ENCODE measurements around the gene SCN1A.
"Not testable (repeated sequence)": the region's sequence is repeated elsewhere in the genome, so short reads cannot be mapped to it uniquely, and the experiment has no call there.

SCN1A gene

DNA sequence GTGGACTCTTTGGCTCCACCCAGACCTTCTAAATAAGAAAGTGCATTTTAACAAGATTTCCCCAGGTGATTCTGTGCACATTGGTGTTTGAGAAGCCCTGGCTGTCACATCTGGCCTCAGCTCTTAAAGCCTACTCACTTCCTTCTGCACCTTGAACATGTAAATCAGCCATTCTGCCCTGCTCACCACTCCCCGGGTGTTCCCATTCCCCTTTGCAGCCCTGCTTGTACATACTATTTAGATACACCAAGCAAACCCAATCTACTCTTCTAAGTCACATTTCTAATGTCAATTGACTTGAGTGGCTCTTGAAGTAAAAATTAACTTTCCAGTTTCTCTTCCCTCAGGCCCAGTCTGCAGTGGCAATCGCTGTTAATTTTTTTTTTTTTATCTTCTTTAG lies 13.1 kb upstream of the SCN1A start:
- TF ChIP-seq, protein P1, sequence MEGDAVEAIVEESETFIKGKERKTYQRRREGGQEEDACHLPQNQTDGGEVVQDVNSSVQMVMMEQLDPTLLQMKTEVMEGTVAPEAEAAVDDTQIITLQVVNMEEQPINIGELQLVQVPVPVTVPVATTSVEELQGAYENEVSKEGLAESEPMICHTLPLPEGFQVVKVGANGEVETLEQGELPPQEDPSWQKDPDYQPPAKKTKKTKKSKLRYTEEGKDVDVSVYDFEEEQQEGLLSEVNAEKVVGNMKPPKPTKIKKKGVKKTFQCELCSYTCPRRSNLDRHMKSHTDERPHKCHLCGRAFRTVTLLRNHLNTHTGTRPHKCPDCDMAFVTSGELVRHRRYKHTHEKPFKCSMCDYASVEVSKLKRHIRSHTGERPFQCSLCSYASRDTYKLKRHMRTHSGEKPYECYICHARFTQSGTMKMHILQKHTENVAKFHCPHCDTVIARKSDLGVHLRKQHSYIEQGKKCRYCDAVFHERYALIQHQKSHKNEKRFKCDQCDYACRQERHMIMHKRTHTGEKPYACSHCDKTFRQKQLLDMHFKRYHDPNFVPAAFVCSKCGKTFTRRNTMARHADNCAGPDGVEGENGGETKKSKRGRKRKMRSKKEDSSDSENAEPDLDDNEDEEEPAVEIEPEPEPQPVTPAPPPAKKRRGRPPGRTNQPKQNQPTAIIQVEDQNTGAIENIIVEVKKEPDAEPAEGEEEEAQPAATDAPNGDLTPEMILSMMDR (IDR thresholded peaks at IDR 0.05): no peak
- Histone ChIP-seq H3K4me1 (ENCODE audit: control insufficient read depth in 1 of 2, insufficient read depth in 1 of 2, low read depth in 1 of 2, low read length in 1 of 2) (no peaks in the 10 kb centered on the region), H3K27me3 (no peaks in the 10 kb centered on the region), H3K4me3 (ENCODE audit: low read depth in 1 of 2, low read length in 1 of 2) (no peak overlapping the region), H3K9me3 (no peaks in the 10 kb centered on the region), H3K36me3 (no peaks in the 10 kb centered on the region), H3K27ac (no peak overlapping the region)

DNA sequence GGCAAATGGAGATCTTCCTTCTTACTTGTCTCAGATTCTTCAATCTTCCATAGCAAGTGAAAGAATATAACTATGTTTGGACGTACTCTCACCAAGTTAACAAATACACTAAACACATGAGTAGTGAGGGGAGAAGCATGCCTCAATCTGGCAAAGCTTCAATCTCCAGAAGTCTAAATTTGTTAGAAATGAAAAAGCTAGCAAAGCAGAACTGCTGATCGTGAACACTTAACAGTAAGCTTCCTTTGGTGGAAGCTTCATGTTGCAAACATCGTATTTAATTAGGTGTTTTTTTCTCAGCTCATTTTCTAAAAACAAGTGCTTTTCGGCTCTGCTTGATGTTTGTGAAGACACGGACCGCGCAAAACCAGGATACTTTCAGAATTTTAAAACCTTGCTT lies 12.7 kb upstream of the SCN1A start:
- TF ChIP-seq, protein P1 (IDR thresholded peaks at IDR 0.05): no peak
- Histone ChIP-seq H3K27me3 (no peaks in the 10 kb centered on the region), H3K9me3 (no peaks in the 10 kb centered on the region), H3K27ac (no peak overlapping the region), H3K4me1 (ENCODE audit: control insufficient read depth in 1 of 2, insufficient read depth in 1 of 2, low read depth in 1 of 2, low read length in 1 of 2) (no peaks in the 10 kb centered on the region), H3K4me3 (ENCODE audit: low read depth in 1 of 2, low read length in 1 of 2) (no peak overlapping the region), H3K36me3 (no peaks in the 10 kb centered on the region)

DNA sequence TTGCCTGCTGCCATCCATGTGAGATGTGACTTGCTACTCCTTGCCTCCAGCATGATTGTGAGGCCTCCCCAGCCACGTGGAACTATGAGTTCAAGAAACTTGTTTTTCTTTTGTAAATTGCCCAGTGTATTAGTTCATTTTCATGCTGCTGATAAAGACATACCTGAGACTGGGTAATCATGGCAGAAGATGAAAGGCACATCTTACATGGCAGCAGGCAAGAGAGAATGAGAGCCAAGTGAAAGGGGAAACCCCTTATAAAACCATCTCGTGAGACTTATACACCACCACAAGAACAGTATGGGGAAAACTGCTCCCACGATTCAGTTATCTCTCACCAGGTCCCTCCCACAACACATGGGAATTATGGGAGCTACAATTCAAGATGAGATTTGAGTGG lies 11.7 kb upstream of the SCN1A start:
- H3K4me1 ChIP-seq (ENCODE audit: control insufficient read depth in 1 of 2, insufficient read depth in 1 of 2, low read depth in 1 of 2, low read length in 1 of 2); H3K36me3 ChIP-seq; H3K27me3 ChIP-seq; H3K9me3 ChIP-seq; H3K4me3 ChIP-seq (ENCODE audit: low read depth in 1 of 2, low read length in 1 of 2); H3K27ac ChIP-seq: not testable (repeated sequence)

DNA sequence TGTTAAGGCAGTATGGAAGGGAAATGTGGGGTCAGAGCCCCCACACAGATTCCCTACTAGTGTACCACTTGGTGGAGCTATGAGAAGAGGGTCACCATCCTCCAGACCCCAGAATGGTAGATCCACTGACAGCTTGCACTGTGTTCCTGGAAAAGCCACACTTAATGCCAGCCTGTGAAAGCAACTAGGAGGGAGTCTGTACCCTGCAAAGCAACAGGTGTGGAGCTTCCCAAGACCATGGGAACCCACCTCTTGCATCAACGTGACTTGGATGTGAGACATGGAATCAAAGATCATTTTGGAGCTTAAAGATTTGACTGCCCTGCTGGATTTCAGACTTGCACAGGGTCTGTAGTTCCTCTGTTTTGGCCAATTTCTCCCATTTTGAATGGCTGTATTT lies 10.8 kb upstream of the SCN1A start:
- no peaks in the 10 kb centered on the region for H3K4me1 ChIP-seq (ENCODE audit: control insufficient read depth in 1 of 2, insufficient read depth in 1 of 2, low read depth in 1 of 2, low read length in 1 of 2)
- peaks cover 4% of the 10 kb centered on the region for H3K27me3 ChIP-seq
- TF ChIP-seq, protein P1 (IDR thresholded peaks at IDR 0.05): no peak
- no peak overlapping the region for H3K4me3 ChIP-seq (ENCODE audit: low read depth in 1 of 2, low read length in 1 of 2)
- no peak overlapping the region for H3K27ac ChIP-seq
- no peaks in the 10 kb centered on the region for H3K9me3 ChIP-seq
- H3K36me3 ChIP-seq: no peaks in the 10 kb centered on the region

DNA sequence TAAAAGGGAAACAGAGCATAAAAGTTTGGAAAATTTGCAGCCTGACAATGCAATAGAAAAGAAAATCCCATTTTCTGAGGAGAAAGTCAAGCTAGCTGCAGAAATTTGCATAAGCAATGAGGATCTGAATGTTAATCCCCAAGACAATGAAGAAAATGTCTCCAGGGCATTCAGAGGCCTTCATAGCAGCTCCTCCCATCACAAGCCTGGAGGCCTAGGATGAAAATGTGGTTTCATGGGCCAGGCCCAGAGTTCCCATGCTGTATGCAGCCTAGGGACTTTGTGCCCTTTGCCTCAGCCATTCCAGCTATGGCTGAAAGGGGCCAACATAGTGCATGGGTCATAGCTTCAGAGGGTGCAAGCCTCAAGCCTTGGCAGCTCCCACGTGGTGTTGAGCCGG lies 10.3 kb upstream of the SCN1A start:
- Histone ChIP-seq H3K9me3 (no peaks in the 10 kb centered on the region), H3K36me3 (no peaks in the 10 kb centered on the region), H3K27me3 (peaks cover 8% of the 10 kb centered on the region)

DNA sequence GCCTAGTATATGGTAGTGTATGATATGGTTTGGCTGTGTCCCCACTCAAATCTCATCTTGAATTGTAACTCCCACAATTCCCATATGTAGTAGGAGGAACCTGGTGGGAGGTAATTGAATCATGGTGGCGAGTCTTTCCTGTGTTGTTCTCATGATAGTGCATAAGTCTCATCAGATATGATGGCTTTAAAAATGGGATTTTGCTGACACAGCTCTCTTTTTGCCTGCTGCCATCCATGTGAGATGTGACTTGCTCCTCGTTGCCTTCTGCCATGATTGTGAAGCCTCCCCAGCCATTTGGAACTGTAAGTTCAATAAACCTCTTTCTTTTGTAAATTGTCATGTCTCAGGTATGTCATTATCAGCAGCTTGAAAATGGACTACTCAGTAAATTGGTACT lies 9.5 kb upstream of the SCN1A start:
- TF ChIP-seq, protein P1 (IDR thresholded peaks at IDR 0.05): no peak
- no peaks in the 10 kb centered on the region for H3K9me3 ChIP-seq
- H3K4me1 ChIP-seq (ENCODE audit: control insufficient read depth in 1 of 2, insufficient read depth in 1 of 2, low read depth in 1 of 2, low read length in 1 of 2): no peaks in the 10 kb centered on the region
- no peak overlapping the region for H3K27ac ChIP-seq
- peaks cover 16% of the 10 kb centered on the region for H3K27me3 ChIP-seq
- H3K36me3 ChIP-seq: no peaks in the 10 kb centered on the region
- no peak overlapping the region for H3K4me3 ChIP-seq (ENCODE audit: low read depth in 1 of 2, low read length in 1 of 2)

More for the DNA sequence above, 10.3 kb upstream of the SCN1A start:
- no peaks in the 10 kb centered on the region for H3K4me1 ChIP-seq (ENCODE audit: control insufficient read depth in 1 of 2, insufficient read depth in 1 of 2, low read depth in 1 of 2, low read length in 1 of 2)
- H3K4me3 ChIP-seq (ENCODE audit: low read depth in 1 of 2, low read length in 1 of 2): no peak overlapping the region
- H3K27ac ChIP-seq: no peak overlapping the region
- TF ChIP-seq, protein P1 (IDR thresholded peaks at IDR 0.05): no peak
